HG03575 (cell line): ENCODE results near the gene EXOC4.
"Not testable (repeated sequence)": the region's sequence is repeated elsewhere in the genome, so short reads cannot be mapped to it uniquely, and the experiment has no call there.

ENCODE experiments used
- ATAC-seq: cut with Tn5 transposase; IDR thresholded peaks from one replicate; pipeline ENCODE4 v1.9.1; 2021; ENCODE audit not compliant: unreplicated experiment, insufficient number of reproducible peaks, low FRiP score; ENCODE audit errors: extremely low read depth

EXOC4 gene

GRCh38 chr7:134060874-134061273, 808.0 kb downstream of the EXOC4 start:
- no peak for ATAC-seq

- no peak for ATAC-seq
These were observed 809.6 kb downstream of the EXOC4 start for GRCh38 chr7:134062460-134062859.

DNA sequence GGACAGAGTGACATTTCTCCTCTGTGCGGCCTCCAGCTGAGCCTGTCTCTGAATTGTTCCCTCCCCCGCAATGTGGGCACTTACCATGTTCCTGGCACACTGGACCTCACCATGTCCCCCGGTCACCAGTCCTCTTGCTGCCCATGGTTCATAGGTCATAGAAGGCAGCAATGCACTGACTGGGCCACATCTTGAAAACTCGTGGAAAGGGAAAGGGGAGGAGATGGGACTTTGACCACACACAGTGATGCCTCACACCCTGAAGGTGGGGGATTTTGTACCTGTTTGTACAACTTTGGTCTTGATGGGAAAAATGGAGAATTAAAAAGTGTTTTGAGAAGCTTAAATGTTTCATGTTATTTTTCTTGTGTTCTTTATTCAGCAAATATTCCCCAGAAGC, 812.5 kb downstream of the EXOC4 start:
- no peak for ATAC-seq

DNA sequence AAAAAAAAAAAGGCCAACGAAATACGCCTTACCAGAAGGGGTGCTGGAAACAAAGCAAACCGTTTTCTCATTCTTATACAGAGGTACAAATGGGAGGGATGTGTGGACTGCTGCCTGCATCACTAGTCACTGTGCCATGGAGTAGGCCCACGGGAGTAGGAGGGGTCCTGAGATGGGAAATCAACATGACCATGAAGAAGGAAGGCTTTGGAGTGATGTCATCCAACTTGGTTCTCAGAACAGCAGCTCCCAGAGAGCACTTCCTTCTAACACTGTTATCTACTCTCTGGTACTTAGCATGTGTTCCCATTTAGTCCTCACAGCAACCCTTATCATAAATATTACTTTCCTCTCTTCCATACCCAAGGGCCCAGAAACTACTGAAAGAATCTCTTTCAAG, 814.3 kb downstream of the EXOC4 start:
- ATAC-seq, result no peak

GRCh38 chr7:134068670-134069069, 815.8 kb downstream of the EXOC4 start:
- no peak for ATAC-seq

DNA sequence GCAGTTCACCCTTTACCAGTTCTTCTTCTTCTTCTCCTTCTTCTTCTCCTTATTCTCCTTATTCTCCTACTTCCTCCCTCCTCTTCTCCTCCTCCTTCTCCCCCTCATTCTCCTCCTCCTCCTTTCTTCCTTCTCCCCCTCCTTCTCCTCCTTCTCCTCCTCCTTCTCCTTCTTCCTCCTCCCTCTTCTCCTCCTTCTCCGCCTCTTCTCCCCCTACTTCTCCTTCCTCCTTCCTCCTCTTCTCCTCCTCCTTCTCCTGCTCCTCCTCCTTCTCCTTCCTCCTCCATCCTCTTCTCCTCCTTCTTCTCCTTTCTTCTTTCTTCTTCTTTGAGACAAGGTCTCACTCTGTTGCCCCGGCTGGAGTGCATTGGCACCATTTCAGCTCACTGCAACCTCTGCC, 816.3 kb downstream of the EXOC4 start:
- no peak for ATAC-seq

- no peak for ATAC-seq
These were observed 817.8 kb downstream of the EXOC4 start for GRCh38 chr7:134070673-134071072.

DNA sequence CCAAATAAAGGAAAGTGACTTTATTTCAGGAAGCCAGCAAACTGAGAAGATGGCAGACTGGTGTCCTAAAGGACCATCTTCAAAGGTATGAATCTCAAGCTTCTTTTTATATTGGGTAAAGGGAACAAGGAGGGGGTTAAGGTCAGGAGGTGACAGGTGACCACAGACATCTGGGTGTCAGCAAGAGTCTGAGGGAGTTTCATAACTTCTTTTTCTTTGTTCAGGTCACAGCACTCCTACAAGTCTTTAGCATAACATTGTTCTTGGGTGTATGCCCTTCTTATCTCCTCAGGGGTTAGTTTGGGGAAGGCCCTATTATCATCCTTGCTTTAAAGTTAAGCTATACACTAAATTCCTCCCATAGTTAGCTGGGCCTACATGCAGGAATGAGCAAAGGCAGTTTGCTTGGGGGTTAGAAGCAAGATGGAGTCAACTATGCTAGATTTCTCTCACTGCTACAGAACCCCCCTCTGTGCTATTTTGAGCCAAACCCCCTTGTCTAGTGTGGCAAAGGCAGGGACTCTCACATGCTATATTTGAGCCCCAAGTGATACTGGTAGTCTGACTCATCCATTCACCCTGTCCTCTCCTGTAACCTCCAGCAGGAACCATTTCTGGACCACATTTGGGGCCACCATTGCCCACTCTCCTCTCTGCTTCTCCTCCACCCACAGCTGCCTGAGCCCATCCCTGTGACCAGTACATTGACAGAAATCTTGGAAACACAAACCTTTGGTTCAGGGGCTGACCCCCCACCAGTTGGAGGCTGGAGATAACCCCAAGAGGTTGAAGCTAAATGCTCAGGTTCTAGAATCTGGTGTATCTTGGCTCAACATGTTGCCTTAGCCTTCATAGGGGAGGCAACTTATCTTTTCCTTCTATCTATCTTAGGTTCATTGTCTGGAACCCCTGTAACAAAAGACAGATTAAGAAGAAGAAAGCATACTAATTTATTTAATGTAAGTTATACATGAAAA, 818.8 kb downstream of the EXOC4 start:
- ATAC-seq, result peak; percentile 82

DNA sequence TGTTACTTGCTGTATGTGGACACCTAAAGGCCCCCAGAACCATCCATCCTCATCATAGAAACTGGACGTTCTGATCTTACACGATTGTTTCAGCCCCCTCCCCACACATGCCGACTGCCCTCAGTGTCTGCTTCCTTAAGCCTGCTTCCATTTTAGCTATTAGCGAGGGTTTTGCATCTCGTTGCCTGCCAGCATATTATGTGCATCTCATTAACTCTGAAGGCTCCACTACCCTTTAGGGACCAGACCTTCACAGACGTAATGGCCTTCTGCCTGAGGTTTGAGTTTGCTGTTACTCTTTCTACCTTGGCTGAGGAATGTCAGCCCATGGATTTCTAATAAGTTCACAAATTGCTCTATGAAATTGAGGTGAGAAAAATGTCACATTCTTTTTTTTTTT, 820.4 kb downstream of the EXOC4 start:
- ATAC-seq, result no peak

DNA sequence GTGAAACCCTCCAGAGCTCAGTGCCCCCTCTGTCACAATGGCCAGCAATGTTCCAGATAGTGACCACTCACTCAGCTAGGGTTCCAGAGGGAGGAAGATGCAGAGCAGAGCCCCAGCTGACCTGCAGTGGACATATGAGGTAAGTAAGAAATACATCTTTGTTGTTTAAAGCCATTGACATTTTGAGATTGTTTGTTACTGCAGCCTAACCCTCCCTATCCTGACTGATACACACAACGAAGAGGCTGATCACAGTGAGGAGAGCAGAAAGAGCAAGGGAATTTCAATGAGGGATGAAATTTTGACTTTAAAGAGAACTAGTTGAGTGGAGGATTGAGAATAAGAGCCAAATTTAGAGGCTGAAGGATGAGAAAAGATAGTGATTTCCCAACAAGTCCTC, 822.9 kb downstream of the EXOC4 start:
- ATAC-seq, result no peak

- ATAC-seq, result not testable (repeated sequence)
These were observed 824.7 kb downstream of the EXOC4 start for GRCh38 chr7:134077560-134077959.

DNA sequence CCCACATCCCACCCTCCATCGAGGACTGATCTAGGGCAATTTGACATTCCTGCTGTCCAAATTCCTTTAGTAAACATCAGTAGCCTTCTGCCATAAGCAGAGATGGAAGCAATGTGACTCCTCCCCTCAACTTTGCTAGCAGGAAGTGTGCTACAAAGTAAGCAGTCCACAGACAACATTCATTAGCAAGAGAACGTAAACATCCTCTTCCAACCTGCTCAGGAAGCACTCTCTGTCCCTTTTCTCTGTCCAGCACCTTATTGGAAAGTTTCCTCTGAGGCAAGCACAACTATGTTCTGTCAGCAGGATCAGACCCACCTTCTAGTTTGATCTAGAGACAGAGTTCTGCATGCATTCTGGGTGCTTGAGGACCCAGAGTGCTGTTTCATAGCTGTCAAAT, 826.1 kb downstream of the EXOC4 start:
- no peak for ATAC-seq

- ATAC-seq, result no peak
These were observed 828.8 kb downstream of the EXOC4 start for GRCh38 chr7:134081695-134082094.

- ATAC-seq, result no peak
These were observed 831.0 kb downstream of the EXOC4 start for GRCh38 chr7:134083766-134084487.

DNA sequence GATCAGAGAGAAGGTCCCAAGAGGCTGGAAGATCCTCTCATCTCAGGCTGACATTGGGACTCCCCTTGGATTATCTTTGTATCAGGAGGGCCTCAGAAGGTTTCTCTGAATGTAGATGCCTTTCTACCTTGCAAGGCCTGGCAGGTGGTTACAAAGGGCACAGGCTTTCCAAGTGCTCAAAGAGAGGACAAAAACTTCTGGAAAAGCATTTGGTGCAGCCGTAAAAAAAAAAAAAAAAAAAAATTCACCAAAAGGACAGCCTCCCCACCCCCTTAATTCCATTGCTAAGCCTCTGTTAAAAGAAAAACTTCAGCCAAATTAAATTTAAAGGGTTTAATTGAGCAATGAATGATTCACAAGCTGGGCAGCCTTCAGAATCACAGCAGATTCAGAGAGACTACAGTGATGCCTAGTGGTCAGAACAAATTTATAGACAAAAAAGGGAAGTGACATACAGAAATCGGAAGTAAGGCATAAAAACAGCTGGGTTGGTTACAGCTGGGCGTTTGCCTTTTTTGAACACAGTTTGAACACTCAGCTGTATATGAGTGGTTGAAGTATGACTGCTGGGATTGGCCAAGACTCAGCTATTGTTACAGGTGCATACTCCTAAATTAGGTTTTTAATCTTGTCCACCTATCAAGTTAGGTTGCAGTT, 831.7 kb downstream of the EXOC4 start:
- ATAC-seq, result no peak

DNA sequence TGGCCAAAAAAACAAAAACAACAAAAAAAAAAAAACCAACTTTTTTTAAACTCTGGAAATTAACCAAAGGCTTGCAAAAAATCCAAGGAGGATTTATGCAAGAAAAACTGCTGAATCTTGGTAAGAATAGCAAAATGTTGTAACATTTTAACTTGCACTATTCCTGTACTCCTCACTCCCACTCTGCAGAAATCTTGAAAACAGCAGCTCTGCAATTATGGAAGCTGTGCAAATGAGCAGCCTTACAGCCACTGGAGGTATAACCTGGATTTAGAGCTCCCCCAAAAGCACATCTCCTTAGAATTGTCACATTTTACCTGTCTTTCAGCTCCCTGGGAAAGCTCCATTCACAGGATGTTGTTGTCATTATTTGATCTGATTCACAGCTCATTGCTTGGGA, 832.4 kb downstream of the EXOC4 start:
- ATAC-seq, result no peak

DNA sequence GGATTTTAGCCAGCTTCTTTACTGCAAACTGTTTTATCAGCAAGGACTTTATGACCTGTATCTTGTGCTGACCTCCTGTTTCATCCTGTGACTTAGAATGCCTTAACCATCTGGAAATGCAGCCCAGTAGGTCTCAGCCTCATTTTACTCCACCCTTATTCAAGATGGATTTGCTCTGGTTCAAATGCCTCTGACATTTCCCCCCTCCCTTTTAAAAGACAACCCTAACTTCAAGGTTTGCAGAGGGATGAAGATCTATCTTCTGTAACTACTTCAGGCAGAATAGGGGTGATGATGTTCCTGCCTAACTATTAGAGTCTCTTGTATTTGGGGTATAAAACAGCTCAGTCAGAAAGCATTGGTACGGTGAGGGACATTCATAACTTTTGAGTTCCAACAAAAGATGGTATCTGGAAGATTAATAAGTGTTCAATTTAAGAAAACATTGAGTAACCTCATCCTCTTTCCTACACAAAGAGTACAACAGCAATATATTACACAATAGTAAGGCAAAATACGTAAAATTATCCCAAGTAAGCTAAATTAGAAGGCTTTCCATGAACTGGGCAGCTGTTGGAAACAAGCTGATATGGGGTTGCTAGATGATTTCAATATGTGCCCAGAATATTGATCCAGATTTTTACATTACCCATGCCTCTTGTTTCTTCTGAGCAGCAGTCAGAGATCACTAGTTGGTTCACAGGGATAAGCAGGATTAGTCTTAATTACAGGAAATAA, 834.3 kb downstream of the EXOC4 start:
- no peak for ATAC-seq

GRCh38 chr7:134088199-134088598, 835.3 kb downstream of the EXOC4 start:
- no peak for ATAC-seq

DNA sequence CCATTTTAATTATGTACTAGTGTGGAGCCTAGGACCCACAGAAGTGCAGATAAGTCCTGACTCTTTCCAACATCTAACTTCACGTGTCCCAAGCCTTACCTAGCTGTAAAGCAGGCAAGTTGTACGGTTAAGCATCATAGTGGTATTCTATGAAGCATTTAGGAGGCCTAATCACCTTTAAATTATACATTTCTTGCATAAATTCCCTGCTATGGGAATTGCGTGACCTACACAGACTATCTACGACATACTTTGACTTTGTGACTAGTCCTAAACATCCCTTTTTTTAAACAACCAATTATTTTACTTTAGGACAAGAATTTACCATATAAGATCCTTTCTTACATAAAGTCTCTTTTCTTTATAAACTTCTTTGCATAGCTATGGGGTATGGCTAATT, 836.6 kb downstream of the EXOC4 start:
- no peak for ATAC-seq
